HG03108 (cell line): ENCODE measurements around the gene CALML6.

ENCODE experiments used
- ATAC-seq: cut with Tn5 transposase; IDR thresholded peaks from one replicate; pipeline ENCODE4 v1.9.1; 2021; ENCODE audit warnings: moderate library complexity; ENCODE audit not compliant: unreplicated experiment

CALML6 gene

DNA sequence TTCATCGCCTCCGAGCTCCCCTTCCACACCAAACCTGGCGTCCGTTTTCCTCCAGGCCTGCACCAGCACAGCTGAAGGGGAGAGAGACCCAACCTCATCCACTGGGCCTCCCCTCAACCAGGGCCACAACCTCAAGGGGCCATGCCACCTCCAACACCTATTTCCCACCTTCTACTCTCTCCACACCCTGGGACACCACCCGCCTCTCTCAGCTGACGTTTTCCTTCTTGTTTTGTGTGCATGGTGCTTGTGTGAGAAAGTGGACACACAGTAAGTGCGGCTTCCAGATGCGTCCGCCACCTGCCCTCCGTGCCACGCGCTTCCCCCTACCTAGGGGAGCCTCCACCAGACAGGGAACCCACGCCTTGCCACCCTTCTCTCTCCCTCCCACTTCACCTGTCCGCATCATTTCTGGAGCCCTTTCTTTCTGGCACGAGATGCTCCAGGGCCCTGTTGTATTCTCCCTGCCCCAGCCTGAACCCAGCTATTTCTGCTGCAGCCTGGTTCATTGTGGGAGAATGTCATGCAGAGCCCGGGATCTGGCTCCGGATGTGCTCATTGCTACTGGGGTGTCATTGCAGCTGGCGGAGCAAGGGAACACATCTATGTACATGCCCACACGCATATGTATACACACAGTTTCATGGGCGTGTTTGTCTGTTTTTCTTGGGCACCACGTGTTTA lies 22.8 kb upstream of the CALML6 start:
- ATAC-seq = no peak

DNA sequence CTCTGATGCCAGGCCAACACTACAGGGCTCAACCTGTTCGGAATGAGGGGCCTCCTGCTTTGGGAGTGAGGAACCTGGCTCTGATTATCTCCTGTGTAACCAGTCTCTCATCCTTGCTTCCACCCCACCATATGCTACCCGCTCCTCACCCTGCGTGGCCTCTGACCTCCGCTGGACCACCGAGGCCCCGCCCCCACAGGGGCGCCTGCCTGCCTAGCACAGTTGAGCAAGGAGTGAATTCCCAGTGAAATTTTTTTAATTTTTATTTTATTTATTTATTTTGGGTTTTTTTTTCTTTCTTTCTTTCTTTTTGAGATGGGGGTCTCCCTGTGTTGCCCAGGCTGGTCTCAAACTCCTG lies 22.3 kb upstream of the CALML6 start:
- ATAC-seq = no peak

DNA sequence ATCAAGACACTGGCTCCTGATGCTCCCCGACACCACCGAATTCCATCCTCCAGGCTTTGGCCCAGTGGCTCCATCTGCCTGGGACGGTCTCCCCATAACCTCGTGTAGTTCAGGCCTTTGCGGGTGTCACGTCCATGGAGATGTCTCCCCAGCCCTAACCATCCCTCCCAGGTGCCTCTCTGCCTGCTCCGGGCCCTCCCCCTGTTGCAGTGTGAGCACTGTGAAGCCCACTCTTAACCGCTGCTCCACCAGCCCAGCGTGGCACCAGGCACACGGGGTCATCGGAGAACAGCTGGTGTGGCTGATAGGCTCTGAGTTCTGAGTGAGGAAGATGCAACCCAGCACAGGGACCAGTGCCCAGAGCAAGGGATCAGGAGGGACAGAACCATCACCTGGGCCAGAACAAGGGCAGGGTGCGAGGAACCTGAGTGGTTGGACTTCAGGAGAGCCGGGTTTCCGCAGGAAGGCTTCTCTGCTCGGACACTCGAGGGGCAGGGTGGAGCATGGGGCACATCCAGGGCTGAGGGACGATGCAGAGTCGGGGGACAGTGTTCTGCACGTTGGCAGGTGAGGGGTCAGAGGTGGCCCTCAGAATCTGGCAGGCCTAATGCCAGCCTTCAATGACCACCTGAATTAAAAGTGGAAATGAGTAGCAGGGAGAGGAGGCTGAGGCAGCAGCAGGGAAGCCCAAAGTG lies 21.6 kb upstream of the CALML6 start:
- ATAC-seq = no peak

DNA sequence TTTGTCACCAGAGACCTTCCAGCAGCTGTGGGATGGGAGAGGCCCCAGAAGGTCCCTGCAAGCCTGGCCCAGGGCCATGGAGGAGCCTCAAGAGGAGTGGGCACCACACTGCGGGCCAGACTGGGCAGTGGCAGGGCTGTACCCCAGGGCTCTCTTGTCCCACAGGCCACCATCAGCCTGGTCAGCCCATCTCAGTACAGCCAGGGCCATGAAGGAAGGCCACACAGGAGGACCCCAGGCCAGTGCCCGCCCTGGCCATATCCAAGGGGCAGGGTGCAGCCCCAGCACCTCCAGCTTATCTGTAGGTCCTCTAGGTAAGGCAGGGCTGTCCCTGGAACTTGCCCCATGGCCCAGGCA lies 21.1 kb upstream of the CALML6 start:
- ATAC-seq = no peak

DNA sequence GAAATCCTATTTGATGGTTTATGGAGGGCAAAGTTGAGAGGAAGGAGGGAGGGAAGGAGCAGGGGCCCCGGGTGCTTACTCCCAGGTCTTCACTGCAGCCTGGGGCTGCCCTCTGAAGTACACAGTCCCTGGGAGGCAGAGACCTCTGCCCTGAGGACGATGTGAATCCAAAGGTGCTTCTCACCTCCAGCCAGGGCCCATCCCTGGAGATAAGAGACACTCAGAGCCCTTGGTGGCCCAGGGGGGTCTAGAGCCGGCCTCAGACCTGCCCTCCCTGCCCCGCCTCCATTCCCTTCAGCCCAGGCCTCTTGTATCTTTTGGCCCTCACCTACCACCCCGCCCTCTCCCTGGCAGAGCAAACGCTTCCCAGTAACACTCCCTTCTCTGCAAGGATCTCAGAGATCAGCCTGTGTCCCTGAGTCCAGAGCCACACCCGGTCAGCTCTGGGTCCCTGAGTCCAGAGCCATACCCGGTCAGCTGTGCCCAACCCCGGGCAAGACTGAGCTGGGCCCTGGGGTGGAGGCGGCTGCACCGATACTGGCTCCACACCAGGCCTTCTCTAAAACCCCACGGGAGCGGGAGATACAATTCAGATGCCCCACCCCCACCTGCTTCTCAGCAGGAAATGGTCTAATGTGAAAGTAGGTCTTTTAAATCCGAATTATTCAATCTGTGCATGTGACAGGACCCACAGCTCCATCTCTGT lies 20.6 kb upstream of the CALML6 start:
- no peak for ATAC-seq

DNA sequence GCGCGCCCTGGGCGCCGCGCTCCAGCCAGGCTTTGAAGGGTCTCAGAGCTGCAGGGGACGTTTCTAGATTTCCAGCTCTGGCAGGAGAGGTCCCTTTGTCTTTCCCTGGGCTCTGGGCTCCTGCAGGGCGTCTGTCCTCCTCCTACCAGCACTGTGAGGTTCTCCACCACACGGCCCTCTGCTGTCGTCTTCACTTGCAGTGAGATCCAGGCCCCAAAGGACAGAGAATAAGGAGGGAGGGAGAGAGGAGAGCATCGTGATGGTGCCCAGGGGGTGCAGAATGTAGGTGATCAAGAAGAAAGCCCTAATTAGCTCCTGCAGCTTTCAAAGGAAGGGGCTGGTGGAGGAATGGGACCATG lies 20.0 kb upstream of the CALML6 start:
- ATAC-seq = no peak

DNA sequence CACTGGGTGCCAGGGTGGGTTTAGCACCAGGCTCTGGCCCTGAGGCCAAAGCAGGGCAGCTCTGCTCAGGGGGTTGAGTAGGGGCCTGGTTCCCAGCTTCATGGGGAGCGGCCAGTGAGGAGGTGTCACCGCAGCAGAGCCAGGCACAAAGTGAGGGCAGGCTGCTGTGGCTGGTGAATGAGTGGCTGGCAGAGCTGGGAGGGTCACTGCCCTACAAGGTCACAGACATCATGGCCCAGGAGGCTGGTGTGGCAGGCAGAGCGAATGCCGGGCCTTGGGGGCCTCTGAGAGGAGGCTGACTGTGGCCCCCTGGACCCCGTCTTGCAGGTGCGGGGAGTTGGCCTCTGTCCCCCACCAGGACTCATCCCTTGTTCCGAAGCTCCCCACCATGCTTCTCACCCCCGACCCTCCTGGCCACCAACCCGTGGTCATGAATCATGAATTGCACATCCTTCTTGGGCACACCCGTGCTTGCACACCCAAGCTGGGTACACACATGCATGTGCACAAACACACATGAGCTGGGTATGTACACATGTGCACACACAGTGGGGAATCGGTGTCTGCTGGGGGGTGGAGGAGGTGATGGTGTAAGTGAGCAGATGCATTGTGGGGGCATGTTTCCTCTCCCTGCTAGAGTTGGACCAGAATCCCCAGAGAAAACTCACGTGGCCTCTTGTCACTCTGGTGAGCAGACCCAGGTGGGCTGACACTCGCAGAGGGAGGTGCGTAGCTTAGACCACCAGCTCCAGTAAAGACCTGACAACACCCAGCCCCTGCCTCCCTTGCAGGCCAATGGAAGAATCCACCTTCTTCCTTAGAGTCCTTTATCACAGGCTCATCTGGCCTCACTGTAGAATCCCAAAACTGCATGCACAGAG lies 19.4 kb upstream of the CALML6 start:
- ATAC-seq = no peak

DNA sequence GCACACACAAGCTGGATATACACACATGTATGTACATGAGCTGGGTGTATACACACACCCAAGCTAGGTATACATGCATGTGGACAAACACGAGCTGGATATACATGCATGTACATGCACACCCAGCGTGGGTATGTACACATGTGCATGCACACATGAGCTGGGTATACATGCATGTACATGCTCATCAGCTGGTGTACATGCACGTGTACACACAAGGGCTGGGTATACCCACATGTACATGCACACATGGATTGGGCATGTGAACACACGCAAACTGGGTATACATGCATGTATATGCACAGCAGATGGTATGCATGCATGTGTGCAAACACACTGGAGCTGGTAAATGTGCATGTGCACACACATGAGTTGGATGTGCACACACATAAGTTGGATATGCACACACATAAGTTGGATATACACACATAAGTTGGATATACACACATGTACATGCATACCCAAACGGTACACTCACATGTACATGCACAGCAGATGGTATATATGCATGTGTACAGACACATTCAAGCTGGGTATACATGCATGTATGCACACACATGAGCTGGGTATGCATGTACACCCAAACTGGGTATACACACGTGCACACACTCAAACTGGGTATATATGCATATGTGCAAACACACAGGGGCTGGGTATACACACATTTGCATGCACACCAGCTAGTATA lies 16.7 kb upstream of the CALML6 start:
- no peak for ATAC-seq

DNA sequence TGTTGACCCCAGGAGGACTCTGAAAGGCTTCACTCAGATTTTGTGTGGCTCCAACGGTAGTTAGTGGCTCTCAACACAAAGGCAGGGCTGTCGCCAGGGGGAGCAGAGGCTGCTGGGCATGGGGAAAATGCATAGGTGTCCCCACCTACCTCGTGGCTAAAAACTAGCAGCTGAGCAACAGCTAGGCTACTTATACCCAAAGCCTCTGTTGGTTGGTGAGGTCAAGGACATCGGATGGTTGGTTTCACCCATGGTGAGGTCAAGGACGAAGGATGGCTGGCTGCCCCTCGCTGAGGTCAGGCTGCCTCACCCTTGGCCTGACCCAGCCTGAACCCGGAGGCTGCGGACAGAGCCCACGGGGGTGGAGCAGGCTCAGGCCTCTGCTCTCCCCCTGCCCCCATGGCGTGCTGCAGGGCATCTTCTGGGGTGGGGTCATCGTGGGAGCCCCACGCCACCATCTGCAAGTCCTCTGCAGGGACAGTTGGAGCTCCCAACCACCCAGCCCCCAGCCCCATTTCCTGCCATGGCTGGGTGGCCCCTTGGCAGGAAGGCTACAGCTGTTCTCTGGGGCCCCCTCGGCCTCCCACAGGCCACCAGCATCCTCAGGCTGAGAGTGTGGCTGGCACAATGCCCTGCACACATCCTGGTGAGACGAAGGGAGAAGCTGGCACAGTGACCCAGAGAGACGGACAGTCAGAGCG lies 15.6 kb upstream of the CALML6 start:
- no peak for ATAC-seq

DNA sequence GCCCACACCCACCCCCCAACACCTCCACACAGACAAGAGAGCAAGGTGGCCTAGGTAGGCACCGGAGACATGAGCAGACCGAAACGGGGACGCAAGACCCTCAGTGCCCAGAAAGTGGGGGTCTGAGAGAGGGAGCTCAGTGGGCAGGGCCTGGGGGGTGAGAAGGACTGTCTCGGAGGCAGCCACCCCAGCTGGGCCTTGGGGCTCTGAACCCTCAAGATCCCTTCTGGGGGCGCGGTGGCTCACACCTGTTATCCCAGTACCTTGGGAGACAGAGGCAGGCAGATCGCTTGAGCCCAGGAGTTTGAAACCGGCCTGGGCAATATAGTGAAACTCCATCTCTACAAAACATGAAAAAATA lies 15.1 kb upstream of the CALML6 start:
- no peak for ATAC-seq

DNA sequence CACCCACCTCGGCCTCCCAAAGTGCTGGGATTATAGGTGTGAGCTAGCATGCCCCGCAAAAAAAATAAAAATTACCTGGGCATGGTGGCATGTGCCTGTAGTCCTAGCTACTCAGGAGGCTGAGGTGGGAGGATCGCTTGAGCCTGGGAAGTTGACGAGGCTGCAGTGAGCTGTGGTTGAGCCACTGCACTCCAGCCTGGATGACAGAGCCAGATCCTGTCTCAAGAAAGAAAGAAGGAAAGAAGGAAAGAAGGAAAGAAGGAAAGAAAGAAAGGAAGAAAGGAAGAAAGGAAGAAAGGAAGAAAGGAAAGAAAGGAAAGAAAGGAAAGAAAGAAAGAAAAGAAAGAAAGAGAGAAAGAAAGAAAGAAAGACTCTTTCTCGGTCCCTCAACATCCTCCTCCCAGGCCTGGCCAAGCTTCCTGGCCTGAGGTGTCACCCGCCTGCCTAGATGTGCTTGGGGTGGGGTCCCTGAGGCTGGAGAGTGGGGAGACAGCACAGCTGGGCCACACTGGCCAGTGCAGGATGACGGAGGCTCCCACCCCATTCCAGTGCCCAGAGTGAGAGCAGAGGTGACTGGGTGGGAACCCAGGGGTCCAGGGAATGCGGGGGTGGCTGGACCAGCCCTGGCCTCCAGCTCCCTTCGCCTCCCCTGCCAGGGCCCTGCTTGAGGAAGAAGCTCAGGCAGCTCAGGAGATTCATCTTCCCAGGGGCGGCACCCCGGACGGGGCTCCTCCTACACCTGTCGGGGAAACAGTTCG lies 14.0 kb upstream of the CALML6 start:
- no peak for ATAC-seq

DNA sequence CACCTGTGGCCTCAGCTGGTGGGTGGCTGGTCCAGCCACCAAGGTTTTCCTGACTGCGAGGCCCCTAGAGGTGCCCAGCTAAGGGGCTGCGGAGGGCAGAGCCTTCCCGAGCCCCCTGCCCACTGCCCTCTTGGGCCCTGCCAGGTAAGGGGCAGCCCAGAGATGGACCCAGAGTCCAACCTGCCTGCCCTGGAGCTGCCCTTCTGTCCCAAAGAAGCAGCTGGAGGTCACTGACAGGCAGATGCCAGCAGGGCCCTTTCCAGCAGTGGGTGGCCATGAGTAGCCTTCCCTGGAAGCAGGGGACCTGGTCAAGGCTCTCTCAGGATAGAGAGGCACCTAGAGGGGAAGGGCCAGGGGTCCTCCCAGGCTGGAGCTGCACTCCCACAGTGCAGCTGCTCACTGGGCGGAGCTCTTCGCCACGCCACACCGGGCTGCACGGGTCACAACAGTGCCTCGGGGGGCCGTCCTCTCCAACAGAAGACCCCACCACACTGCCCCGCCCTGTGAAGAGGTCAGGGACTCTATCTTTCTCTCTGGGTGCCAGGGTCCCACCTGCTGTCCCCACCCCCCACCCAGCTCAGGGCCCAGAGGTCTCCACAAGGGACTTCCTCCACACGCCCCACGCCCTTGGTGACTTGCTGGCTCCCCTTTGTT lies 13.3 kb upstream of the CALML6 start:
- no peak for ATAC-seq

DNA sequence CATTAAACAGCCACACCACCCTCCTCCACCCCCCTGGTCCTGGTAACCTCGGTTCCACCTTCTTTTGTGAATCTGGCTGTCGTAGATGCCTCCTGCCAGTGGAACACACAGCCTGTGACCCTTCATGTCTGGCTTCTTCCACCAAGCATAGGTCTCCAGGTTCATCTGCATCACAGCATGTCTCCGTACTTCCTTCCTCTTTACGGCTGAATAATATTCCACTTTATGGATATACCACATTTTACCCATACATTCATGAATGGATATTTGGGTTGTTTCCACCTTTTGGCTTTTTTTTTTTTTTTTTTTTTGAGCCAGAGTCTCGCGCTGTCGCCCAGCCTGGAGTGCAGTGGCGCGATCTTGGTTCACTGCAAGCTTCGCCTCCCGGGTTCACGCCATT lies 11.8 kb upstream of the CALML6 start:
- ATAC-seq = no peak

DNA sequence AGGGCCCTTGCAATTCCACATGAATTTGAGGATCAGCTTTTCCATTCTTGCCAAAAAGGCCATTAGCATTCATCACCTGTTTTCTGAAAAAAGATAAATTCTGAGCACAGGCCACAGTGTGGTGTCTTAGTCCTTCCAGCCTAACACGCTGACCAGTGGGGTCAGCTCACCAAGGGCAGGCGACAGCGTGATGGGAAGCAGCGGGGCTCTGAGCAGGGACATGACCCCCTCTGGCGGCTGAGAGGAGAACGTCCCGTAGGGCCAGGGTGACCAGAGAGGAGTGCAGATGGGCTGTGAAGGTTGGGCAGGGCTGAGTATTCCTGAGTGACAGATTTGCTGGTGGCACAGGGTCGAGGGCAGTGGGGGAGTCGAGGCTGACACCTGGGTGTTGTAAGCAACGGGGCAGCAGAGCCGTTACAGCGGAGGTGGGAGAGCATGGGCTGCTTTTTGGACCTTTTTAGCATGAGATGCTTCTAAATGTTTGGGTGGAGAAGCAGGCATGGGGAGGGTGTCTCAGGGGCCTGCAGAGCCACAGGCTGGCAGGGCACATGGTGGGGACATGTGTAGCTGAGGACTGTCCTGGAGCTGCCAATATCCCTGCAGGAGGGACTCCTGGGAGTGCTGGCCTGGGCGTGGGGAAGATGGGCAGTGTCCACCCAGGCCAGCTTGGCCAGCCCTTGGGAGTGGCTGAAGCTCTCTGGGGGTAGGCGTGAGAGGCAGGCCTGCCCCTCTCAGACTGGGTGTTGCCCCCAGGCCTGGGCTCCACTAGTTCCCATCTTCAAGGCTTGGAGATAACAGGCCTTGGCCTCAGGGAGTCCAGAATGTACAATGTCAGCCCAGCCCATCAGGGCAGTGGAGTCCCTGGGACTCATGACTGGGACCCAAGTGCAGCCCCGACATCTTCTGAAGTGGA lies 8.6 kb upstream of the CALML6 start:
- ATAC-seq = peak; percentile 41

DNA sequence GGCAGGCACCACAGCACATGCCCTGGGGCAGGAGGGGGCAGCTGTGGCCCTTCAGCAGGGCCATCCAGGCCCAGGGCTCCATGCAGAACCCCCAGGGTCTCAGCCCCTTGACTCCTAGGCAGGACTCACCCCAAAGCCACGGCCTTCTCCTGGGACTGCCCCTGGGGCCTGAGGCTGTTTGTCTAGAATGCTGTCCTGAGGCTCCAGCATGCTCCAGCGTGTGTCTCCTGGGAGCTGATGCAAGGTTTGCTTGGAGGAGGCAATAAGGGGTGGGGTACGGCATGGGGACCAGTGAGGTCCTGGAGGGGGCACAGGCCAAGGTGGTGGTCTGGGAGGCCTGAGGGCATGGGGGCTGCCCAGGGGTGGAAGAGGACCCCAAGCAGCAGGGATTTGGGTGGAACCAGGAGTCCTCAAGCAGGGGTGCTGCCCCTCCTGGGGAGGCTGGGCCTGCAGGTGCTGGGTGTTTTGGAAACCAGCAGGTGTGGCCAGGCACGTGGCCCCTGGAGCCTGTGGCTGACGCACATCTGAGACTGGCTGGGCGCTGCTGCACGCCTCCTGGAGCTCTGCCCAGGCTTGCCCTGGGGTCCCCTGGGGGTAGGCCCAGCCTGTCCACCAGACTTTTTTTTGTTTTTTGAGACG lies 7.8 kb upstream of the CALML6 start:
- no peak for ATAC-seq

DNA sequence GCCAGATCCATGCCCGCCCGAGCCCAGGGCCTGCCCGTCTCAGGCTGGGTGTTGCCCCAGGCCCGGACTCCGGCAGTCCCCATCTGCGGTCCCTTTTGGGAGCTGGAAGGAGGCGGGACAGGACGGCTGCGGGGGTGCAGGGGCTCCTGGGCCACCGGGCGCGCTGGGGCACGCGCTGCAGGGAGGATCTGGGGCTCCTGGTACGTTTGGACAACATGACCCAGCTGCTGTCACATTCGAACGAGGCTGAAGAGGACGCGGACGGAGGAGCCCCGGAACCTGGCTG lies 6.6 kb upstream of the CALML6 start:
- peak; percentile 11 for ATAC-seq

DNA sequence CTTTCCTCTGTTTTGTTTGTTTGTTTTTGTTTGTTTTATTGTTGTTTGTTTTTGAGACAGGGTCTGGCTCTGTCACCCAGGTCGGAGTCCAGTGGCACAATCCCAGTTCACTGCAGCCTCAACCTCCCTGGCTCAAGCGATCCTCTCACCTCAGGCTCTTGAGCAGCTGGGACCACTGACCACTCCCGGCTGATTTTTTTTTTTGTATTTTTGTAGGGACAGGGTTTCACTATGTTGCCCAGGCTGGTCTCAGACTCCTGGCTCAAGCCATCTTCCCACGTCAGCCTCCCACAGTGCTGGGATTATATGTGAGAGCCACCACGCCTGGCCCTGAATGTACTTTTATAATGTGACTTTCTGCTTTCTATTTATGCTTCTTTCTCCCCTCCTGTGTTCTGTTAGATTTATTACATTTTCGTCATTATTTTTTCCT lies 5.0 kb upstream of the CALML6 start:
- no peak for ATAC-seq
